NCI-H1417 treated with DMSO at 0.1 percent for 48 hours (cell line): ENCODE measurements around the gene FBLN1.

Experiments used
- DNase-seq: peaks from one replicate; lab custom pipeline; 2025; lab: John Stamatoyannopoulos, UW

The FBLN1 gene

DNA sequence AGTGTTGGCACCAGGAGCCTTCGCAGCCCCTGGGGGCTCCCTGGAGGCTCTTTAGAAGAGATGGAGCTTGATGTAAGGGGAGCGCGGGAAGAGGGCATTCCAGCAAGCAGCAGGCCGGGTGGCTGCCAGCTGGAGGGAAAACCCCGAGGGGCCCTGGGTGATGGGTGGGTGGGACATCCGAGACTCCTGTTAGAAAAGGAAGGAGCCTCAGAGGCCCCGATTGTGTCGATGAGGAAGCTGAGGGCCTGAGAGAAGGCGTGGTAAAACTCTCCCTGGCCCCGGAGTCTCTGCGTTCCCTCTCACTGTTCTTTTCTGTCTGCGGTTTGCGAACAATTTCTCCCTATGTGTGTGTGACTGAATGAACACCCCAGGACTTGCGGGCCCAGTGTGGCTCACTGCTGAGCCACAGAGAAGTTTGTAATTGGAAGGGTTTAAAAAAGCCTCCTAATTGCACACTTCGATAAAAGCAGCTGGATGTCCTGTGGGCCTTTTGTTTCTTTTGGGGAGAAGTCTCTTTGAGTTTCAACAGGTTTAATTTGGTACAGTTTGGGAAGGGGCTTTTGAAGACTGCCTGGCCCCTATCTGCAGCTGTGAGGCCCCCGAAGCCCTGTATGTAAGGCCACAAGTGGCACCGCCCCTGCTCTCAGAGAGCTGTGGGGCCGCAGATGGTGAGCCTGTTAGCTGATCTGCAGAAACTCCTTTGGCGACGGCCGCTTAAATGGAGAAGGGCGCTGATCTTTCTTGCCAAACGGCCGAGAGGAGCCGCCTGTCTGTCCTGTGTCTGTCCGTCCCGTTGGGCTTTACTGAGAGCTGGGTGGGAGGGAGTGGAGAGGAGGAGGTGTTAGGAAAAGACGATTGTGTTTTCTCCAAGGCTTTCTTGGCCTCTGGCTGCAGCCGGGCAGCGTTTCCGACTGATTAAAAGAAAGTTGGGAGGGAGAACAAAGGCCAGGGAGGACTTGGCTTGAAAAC is 2.0 kb downstream of the FBLN1 start:
- DNase-seq, result no peak

DNA sequence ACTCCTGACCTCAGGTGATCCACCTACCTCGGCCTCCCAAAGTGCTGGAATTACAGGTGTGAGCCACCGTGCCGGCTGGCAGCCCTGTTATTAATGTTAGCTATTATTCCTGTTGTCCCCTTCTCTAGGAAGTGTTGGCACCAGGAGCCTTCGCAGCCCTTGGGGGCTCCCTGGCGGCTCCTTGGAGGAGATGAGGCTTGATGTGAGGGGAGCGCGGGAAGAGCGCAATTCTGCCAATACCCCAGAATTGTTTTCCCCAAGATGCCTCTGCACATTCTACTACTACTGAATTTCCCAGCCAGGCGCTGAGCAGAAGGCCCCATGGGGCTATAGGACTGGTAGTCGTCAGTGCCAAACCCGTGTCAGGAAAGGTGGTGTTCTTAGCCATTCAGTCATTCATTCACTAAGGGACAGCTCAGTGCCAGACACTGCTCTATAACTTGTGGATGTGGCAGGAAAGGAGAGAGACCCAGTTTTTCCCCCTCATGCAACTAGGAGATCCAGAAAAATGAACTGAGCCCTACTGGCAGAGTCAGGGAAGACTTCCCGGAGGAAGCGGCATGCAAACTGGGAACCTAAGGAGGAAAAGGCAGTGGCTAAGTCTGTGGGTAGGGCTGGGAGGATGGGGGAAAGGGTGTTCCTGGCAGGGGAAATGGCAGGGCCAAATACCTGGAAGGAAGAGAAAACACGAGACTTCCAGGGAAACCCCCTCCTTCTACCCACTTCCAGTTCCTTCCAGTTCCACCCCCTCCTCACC is 3.5 kb downstream of the FBLN1 start:
- no peak for DNase-seq

DNA sequence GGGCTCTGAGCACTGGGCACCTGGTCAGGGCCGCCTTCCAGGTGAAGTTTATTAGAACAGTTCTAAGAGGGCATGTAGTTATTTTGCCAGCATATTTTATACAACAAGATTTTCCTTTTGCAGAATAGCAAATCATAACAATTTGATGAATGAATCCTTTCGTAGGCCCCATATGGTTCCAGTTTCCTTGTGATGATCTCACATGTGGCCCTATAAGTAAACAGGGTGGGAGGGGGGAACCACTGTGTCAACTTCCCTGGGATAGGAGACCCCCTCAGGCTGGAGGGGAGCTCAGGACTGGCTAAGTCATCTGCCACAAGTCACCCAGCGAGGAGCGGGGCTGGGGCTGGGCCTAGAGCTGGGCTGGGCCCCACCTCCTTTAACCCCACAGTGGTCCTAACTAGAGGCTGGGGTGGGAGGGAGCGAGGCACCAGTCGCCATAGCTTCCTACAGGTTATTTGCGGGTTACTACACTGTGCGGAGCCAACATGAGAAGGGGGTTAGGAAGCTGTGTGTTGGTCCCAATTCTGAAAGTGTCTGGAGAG is 4.2 kb downstream of the FBLN1 start:
- DNase-seq, result no peak

DNA sequence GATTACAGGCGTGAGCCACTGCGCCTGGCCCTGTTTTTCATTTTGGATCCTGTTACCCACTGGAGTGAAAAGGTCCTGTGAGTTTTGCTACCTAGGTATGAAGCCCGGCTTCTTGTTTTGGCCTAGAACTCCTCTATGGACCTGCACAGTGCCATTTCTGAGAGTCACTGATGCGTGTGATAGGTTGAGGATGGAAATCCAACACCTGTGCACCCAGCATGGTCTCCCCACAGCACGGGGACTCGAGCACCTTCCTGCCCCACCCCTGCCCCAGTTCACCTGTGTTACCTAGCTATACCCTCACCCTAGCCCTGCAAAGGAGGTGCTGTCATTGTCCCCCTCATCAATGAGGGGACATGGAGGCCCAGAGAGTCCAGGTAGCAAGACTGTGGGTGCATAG is 5.1 kb downstream of the FBLN1 start:
- DNase-seq, result no peak

DNA sequence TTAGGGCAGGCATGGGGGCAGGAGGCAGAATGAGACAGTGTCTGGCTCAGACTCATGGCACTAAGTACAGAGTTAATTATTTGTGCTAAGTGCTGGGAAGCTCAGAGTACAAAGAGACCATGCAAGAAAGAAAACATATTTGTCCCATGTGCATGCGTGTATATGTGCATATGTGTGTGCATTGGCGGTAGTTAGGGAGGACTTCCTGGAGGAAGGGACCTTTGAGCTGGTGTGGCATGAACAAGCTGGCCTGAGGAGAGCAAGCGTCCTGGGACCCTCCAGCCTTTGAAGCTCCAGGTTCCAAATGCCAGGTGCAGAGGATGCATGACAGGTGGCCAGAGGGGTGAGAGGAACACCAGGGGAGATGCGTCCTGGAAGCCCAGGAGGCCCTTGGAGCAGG is 6.1 kb downstream of the FBLN1 start:
- no peak for DNase-seq

DNA sequence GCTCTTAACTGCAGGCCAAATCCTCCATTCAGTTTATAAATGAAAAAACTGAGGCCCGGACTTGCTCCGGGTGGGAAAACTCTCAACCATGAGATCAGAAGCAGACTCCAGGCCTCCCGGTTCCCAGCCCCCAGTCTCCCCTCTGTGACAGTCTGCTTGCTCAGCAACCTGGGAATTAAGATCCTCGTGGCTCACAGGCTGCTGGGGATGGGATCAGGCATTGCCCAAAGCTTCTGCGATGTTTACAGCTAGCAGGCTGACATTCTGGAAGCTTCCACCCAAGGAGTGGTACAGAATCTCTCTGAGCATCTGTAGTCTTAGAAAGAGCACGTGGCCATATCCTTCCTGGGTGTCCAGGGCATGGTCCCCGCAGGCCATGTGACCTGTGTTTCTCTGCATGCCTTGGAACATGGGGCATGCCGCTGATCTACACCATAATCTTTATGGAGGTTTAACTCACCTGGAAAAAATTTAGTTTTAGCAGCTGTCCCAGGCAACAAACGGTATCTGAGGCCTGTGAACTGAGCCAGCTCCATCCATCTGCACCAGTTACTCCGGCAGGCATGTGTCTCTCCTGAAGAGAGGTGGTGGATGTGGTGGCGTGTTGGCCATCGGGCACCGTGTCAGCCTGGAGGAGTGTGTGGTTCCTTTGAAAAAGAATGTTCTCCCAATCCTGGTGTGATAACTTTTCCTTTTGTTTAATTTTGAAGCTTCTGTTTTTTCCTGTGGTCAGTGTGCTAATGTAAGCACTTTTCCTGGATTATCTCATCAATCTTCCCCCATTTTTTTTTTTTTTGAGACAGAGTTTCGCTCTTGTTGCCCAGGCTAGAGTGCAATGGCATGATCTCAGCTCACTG is 7.9 kb downstream of the FBLN1 start:
- no peak for DNase-seq

DNA sequence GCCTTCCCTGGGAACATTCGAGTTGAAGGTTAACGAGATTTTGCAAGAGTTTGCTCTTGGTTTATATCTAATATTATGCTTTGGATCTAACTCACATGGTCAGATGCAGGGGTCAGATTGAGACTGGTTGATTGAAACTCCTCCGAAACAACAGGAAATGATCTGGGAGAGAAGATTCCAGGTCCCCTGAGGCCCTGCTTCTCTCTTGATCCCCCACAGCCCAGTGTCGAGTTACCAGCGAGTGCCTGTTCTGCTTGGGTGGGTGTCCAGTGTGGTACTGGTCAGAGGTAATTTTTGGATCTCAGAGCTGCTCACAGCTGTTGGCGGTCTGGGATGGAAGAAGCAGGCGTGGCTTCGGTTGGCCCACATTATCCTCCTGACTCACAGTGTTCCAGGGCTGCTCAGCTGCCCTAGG is 9.2 kb downstream of the FBLN1 start:
- DNase-seq, result no peak

DNA sequence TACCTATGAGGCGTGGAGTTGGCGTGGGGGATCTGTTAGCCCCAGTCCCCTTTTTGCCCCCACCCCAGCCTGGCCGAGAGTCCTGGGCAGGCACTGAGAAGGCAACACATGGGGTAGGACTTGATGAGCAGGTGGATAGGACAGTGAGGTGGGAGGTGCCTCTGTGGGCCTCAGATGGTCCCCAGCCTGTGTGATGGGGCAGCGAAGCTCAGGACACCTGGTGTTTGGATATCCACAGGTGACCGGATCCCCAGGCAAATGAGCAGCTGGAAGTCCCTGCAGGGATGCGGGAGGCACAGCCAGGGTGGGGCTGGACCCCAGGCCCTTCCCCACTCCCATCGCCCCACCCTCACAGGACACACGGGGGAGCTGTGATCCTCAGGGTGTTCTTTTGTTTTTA is 9.7 kb downstream of the FBLN1 start:
- no peak for DNase-seq

DNA sequence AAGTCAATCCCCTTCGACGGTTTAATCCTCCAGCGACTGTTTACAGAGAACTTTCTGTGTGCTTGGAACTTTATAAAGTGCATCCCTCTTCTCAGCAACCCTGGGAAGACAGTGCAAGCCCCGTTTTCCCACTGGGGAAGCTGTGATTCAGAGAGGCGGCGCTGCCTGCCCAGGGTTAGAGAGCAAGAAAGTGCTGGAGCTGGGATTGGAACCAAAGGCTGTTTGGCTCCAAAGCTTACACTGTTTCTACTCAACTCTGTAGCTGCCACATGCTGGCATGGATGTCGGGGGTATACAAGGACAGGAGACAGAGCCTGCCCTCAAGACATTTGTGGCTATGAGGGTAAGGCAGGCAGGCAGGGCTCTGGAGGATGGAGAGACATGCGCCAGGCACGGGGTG is 13.0 kb downstream of the FBLN1 start:
- no peak for DNase-seq

DNA sequence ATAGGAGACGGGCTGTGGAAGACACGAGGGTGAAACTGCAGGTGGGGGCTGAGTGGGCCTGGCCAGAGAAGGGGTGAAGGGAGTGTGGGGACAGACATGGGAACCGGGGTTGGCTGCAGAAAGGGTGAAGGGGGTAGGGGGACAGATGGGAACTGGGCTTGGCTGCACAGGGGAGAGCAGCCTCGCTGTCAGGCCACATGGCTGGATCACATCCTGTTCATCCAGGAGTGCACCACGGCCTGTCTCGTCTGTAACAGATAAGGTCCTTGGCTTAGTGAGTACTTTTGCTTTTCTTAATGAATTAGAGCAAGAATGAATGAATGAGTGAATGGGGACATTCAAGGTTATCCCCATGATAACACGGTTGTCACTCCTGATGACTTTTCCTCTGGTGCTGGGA is 13.5 kb downstream of the FBLN1 start:
- DNase-seq, result no peak

DNA sequence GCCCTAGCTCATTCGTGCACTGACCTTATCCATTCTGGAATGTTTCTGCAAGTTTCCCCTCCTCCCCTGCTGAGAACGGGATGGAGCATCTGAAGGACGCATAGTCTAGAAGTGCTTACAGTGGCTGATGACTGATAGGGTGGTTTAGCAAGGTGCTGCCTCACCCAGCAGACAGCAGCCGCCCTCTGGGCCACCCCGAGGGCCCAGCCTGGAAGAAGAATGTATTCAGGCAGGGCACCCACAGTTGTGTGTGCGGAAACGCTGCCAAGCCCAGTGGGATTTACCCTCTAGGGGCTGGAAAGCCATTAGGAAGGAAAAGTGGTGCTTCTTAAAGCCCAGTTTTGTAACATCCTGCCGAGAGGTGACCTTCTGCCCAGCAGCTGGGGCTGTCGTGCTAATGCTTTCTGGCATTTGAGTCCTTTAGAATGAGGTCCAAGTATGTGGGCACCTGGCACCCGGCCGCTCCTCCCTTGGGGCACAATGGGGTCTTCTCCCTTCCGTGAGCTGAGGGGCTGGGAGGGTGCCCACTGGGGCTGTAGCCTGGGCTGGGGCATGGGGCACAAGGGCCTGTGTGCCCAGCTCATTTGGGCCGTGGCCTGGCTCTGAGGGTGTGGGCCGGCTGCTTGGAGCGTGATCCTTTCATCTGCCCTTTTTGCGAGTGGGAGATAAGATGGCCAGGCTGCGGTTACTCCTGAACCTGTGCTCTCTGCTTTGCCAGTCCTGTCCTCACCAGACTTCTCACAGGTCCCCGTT is 14.4 kb downstream of the FBLN1 start:
- DNase-seq, result no peak

DNA sequence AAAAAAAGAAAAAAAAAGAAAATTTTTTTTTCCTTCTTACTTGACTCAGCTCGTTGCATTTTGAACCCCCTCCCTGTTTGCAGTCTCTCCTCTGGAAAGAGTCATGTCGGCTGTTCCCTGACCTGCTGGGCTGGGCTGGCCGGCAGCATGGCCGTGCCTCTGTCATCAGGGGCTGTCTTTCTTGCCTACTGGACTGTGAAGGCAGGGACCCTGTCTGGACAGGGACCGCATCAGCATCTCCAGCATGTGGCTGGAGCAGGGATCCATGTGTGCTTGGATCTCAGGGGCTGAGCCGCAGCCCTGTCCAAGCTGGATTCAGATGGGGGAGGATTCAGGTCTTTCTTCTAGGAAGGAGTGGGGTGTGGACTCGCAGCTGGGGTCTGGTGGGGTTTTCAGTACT is 15.5 kb downstream of the FBLN1 start:
- DNase-seq, result no peak

DNA sequence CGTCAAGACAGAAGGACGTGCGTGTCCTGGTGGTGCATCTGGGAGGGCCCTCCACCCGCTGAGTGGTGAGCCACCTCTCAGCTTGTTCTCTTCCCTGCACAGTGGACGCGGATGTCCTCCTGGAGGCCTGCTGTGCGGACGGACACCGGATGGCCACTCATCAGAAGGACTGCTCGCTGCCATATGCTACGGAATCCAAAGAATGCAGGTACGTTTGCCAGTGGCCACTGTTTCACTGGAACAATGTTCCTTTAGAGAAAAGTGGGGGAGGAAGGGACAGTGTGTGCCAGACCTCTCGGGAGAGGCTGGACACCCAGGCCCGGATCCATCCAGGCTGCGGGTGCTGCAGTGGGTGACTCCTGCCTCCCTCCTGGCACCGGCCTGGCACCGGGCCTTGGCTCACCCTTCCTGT is 15.9 kb downstream of the FBLN1 start:
- DNase-seq, result no peak

DNA sequence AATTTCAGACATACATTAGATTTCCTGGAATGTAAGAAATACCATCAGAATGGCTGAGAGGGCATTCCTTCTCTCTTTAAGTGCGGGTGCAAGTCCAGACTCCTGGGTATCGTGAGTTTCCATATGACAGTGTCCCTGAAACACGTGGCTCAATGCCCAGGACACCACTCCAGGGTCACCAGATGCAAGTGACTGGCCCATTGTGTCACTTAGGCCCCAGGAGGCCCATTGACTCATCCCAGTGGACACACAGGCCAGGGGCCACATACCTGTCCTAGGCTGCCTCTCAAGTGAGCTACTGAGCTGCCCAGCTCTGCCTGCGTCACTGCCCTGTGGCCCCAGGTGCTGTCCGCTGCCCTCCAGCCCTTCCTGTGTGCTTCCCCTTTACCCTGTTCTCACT is 18.5 kb downstream of the FBLN1 start:
- DNase-seq, result no peak

DNA sequence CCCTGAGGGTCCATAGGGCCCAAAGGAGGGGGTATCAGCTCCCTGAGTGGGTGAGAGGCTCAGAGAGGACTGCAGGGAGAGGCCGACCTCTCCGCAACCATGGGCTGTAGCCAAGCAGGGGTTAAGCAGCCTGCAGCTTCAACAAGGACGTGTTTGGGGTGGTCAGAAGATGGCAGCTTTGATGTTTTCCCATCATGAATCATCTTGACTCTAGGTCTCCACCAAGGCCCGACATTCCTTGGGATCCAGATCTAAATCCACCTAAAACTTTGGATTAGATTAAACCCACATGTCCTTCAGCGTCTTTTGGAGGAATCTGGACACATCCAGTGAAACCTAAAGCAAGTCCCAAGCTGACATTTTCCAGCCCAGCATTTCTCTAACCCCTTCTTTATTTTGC is 19.8 kb downstream of the FBLN1 start:
- DNase-seq, result no peak

DNA sequence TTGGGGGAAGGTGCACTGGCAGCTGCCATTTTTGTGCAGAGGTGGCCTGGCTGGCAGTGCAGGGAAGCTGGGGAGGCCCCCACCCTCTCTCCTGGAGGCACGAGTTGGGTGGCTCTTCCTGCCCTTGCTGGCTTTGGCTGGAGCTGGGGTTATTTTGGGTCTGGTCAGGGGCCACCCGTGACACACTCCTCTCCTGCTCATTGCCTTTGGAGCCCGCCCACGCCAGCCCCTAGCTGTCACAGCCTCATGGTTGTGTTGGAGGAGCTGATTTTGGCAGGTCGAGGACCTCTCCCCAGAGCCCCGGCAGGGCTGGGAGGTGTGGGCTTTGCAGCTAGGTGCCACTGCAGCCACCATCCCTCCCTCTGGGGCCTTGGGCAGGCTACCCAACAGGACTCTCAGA is 21.5 kb downstream of the FBLN1 start:
- DNase-seq, result no peak

DNA sequence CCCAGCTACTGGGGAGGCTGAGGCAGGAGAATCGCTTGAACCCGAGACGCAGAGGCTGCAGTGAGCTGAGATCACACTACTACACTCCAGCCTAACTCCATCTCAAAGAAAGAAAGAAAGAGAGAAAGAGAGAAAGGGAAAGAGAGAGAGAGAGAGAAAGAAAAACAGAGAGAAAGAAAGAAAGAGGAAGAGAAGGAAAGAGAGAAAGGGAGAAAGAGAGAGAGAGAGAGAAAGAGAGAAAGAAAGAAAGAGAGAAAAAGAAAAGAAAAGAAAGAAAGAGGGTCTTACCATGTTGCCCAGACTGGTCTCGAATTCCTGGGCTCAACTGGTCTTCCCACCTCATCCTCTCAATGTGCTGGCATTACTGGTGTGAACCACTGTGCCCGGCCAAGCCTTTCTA is 22.3 kb downstream of the FBLN1 start:
- DNase-seq, result no peak

DNA sequence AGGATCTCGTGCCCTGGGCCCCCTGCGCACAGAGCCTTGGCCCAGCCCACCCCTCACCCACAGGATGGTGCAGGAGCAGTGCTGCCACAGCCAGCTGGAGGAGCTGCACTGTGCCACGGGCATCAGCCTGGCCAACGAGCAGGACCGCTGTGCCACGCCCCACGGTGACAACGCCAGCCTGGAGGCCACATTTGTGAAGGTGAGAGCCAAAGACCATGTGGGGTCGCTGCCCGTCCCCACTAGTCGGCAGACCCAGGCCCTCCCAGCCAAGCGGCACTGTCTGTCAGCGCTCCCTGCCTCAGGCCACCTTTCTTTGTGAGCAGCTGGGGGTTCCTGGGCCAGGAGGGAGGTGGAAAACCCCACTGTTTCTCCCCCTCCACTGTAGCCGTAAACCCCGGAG is 22.8 kb downstream of the FBLN1 start:
- no peak for DNase-seq

DNA sequence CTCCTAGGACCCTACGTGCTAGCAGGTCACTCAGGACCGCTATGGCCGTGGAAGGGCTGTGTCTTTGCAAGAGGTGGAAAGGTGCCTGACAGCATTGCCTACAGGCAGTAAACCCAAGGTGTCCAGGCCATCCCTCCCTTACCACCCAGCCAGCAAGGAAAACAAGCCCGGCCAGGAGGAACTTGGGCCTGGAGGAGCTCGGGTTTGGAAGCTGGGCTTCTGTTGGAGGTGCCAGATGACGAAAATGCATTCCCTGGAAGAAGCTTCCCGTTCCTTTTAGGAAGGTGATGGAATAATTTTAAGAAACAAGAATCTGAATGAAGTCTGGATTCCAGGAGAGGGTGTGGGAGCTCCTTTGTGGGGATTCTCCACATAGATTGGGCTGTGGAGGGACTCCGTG is 23.6 kb downstream of the FBLN1 start:
- no peak for DNase-seq

DNA sequence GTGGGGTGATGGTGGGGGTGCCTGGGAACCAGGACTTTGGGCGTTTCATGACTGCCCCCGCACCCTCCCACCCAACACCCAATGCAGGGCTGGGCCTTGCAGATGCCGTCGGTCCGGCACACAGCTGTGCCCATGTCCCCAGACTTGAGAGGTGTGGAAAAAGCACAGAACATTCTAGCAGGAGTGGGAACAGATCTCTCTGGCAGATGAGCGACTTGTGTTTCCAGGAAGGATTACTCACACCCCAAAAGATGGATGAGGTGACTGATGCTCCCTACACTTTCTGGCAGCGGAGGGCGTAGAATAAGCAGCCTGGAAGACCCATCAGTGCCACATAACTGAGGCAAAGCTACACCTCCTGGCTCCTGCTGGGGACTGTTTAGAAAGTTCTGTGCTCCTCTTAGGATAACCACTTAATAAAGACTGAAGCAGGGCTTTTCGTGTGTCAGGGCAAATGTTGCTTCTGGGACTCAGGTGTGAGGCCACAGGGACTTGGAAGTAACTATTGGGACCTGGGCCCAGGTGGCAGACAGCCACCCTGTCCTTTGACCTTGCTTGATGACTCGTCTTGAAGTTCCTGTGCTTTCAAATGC is 24.2 kb downstream of the FBLN1 start:
- no peak for DNase-seq

DNA sequence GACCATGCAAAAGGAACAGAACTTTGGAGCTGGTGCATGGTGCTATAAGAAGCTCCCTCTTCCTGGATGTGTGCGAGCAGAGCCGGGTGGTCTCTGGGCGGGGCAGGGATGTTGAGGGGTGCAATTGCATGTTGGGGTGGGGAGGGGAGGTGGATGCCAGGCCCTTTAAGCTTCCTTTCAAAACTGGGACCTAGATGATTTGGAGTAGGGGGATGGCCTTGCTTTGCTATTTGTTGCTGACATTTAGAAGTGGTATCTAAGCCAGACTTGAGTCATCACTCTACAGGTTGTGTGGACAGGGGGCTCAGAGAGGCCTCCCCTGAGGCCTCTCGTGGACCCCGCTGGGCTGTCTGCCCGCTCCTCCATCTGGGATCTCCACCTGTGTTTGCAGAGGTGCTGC is 24.8 kb downstream of the FBLN1 start:
- no peak for DNase-seq
